ENCODE data around the gene TMEM209.

Gene TMEM209

DNA sequence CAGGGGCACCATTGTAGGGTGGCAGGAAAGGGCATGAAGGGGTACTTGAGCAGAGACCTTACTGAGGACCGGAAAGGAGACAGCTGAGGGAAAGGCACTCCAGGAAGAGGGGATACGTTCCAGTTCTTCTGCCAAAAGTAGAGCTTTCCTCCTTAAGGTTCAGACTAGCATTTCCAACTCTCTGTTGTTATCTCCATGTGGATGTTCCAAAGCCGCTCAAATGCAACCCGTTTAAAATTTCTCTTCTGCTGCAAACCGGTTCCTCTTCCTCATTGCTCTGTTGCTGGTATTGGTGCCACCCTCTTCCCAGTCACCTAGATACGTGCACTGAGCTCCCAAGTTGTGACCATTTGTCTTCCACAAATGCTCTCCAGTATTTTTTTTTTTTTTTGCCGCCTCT lies 47.5 kb downstream of the TMEM209 start:
- no peak overlapping the region for H3K4me3 ChIP-seq (ENCODE audit: low read depth, low read length)
- no peak for DNase-seq (ENCODE audit: low read depth)
- TF ChIP-seq CTCF (conservative IDR thresholded peaks at IDR 0.05; ENCODE audit: low read depth, low read length) = no peak

DNA sequence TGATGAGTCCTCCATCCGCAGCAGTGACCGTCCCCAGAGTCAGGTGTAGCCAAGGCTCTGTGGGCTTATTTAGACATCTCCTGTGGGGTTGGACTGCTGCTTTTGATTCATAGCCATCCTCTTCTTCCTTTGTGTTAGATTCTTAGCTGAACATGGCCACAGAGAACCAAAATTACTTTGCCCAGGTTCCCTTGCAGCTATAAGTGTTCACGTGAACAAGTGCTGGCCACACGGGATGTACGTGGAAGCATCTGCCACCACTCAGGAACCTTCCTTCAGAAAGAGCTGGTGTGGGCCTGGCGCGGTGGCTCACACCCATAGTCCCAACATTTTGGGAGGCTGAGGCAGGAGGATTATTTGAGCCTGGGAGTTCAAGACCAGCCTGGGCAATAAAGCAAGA lies 49.1 kb downstream of the TMEM209 start:
- H3K4me3 ChIP-seq (ENCODE audit: low read depth, low read length) = no peak overlapping the region
- no peak for TF ChIP-seq CTCF (conservative IDR thresholded peaks at IDR 0.05; ENCODE audit: low read depth, low read length)
- DNase-seq (ENCODE audit: low read depth) = no peak

GRCh38 chr7:130154501-130155317 lies 50.5 kb downstream of the TMEM209 start:
- no peak for DNase-seq (ENCODE audit: low read depth)
- H3K4me3 ChIP-seq (ENCODE audit: low read depth, low read length) = no peak overlapping the region
- peak; percentile 41 for TF ChIP-seq CTCF (conservative IDR thresholded peaks at IDR 0.05; ENCODE audit: low read depth, low read length)

DNA sequence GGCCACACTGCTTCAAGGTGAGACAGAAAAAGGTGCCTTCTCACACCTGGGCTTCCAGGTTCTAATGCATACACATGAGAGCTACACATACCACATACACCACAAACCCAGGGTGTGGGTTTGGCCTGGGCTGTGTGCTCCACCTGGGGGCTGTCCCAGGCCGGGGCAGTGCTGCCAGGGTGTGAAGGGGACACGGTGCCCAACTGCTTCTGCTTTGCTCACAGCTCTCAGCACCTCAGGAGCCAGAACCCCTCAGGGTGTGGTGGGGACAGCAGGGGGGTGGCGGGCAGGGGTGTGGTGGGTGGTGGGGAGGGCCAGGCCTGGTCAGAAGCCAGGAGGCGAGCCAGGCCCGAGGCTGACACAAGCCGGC lies 51.1 kb downstream of the TMEM209 start:
- no peak for DNase-seq (ENCODE audit: low read depth)
- TF ChIP-seq CTCF (conservative IDR thresholded peaks at IDR 0.05; ENCODE audit: low read depth, low read length) = no peak
- no peak overlapping the region for H3K4me3 ChIP-seq (ENCODE audit: low read depth, low read length)

DNA sequence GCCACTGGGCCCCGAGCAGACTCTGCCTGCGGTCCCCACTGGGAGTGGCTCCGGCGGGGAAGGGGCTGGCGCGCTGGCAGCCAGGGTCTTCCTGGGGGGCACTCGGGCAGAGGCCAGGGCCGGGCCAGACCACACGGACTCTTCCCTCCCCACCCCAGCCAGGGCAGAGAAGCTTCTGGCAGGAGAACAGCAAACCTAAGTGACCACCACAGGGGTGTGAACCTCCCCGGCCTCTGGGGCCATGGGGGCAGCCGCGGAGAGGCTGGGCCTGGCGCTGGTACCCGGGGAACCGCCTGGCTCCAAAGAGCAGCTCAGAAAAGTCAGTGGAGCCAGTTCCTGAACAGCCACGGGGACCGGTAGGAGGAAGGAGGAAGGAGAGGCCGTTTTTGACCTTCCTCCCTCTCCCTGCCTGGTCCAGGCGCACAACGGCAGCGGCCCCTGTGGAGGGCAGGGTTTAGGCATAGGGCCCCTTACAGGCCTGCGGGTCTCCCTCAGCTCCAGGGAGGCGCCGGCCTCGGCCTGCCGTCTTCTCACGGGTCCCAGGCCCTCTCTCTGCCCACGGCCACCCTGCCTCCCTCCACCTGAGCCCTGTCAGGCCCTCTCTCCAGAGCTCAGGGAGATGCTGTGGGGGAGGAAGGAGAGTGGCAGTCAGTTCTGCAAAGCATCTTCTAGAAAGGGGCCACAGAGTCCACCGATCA lies 51.8 kb downstream of the TMEM209 start:
- TF ChIP-seq CTCF (conservative IDR thresholded peaks at IDR 0.05; ENCODE audit: low read depth, low read length) = no peak
- H3K4me3 ChIP-seq (ENCODE audit: low read depth, low read length) = peak overlapping the region; percentile 34
- DNase-seq (ENCODE audit: low read depth) = no peak

GRCh38 chr7:130152493-130153210 lies 52.6 kb downstream of the TMEM209 start:
- H3K4me3 ChIP-seq (ENCODE audit: low read depth, low read length) = peak overlapping the region; percentile 34
- no peak for TF ChIP-seq CTCF (conservative IDR thresholded peaks at IDR 0.05; ENCODE audit: low read depth, low read length)
- peak; percentile 48 for DNase-seq (ENCODE audit: low read depth)
